GM21515 (cell line): ENCODE data around the gene RNF182.

Experiments
- ATAC-seq: cut with Tn5 transposase; IDR thresholded peaks from one replicate; pipeline ENCODE4 v1.9.1; 2021; ENCODE audit not compliant: unreplicated experiment

The RNF182 gene

DNA sequence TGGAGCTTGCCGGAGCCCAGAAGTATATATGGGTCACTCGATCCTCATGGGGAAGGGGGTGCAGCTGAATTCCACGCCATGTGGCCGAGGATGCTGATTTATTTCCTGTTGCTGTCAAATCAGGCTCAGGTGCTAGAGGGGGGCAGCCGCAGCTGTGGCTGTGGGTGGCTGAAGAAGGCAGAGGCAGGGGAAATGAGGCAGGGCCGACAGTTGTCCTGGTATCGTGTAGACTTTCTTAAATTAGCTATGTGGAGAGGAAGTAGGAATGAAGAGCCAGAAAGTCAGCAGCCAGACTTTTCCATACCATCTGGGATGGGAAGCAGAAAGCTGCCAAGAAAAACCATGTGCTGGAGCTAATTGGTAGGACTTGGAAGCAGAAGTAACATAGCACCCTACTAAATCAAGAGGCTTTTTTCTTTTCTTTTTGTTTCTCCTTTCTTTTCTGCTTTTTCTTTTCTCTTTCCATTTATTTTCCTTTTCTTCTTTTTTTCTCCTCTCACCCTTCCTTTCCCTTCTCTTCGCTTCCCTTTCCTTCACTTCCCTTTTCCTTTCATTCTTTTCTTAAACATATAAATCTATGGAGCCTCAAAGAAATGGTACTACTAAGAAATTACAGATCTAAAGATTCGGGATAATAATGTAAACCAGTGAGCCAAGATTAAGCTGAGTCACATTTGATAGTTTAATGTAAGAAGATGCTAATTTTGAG is 102.2 kb downstream of the RNF182 start:
- no peak for ATAC-seq

DNA sequence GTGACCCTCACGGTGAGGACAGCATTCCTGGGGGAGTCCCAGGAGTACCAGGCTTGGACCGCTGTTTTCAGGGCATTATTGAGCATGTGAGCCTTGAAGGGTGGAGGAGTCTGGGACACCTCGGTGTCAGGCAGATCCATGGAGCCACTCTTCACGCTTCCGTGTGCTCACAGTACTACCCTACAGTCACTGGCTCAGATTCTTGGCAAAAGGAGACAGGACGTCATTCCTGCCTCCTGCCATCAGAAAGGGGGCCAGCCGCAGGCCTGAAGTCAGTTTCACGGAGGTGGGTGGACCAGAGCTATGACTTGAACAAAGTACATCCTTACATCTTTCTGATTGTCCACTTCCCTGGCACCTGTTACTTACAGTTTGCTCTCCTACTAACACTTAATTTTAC is 103.9 kb downstream of the RNF182 start:
- no peak for ATAC-seq

DNA sequence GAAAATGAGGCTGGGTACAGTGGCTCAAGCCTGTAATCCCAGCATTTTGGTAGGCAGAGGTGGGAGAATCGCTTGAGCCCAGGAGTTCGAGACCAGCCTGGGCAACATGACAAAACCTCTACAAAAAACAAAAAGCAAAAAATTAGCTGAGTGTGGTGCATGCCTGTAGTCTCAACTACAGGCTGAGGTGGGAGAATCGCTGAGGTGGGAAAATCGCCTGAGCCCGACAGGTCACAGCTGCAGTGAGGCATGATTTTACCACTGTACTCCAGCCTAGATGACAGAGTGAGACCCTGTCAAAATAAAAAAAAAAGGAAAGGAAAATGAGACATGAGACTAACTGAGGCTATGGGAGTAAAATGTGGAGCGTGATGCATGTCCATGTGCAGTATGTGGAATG is 104.9 kb downstream of the RNF182 start:
- ATAC-seq, result no peak
